GM19240 (cell line): ENCODE data around the gene THBS3.
A peak's percentile ranks its signal among the peaks of the same experiment; 100 is the strongest.
"Not testable (repeated sequence)": the region's sequence is repeated elsewhere in the genome, so short reads cannot be mapped to it uniquely, and the experiment has no call there.

Experiments used
- DNase-seq: peaks from one replicate; pipeline ENCODE4 v3.0.0; 2011; ENCODE audit warnings: low spot score; ENCODE audit not compliant: insufficient read length

THBS3 gene

DNA sequence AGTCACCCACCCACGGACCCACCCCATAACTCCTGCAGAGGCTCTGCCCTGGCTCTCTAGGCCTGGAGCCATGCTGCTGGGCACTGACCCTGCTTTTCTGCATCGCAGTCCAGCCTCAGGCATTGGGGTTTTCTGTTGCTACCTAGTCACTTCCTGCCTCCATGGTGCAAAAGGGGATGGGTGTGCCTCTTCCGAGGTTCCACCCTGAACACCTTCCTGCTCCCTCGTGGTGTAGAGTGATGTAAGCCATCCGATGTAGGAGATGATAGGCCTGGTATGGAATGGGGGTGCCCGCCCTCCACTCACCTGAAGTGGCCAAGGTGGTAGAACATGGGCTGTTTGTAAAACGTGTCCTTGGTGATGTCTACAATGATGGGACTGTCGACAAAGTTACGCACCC lies 27.7 kb upstream of the THBS3 start:
- DNase-seq, result not testable (repeated sequence)

DNA sequence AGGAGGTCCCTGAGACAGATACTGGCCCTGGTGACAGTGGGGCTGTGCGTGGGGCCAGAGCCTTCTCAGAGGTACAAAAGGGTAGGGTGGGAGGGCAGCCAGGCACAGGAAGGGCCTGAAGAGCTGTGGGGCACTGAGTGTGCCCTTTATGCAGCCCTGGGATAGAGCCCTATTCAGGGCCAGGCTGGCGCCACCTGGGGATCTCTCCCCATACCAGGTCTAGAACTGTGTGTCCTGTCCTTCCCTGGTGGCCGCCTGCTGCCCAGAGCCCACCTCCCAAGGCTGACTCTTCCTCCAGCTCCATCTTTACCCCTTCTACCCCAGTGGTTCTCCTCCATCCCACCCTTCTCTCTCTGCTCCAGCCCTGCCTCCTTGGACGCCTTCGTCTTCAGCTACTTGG lies 25.8 kb upstream of the THBS3 start:
- DNase-seq, result not testable (repeated sequence)

DNA sequence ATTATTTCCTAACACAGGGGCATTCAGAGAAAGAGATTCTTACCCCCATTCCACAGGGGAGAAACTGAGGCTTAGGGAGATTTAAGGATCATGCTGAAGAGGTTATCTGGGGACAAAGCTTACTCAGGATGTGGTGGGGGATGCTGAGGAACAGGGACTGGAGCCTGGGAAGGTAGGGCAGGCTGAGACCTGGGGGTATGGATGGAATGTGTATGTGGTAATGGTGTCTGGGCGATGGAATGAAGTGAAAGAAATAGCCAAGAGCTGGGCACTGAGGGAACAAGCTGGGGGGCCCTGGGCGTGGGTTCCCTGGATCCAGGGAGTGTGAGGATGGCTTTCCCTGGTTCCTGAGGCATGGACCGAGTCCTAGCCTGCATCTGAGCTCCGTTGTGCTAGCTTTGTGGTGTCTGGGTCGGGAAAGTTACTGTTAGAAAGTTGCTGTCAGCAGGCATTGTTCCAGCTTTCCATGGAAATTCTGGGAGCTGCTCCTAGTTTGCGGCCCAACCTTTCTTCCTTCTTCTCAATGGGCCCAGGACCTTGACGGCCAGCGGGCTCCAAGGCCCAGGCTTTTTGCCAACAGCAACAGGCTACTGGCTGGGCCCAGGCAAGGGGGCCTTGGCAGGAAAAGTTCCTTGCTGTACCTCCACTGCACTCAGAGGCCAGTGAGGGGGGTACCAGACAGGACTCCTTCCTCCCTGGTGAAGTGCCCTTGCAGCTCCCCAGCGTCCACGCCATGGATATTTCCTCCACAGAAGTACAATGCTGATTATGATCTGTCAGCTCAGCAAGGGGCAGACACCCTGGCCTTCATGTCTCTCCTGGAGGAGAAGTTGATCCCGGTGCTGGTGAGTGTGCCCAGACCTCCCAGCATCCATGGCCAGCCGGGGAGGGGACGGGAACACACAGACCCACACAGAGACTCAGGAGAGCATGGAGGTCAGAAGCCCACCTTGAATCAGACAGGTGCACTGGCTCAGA lies 24.6 kb upstream of the THBS3 start:
- DNase-seq, result not testable (repeated sequence)

DNA sequence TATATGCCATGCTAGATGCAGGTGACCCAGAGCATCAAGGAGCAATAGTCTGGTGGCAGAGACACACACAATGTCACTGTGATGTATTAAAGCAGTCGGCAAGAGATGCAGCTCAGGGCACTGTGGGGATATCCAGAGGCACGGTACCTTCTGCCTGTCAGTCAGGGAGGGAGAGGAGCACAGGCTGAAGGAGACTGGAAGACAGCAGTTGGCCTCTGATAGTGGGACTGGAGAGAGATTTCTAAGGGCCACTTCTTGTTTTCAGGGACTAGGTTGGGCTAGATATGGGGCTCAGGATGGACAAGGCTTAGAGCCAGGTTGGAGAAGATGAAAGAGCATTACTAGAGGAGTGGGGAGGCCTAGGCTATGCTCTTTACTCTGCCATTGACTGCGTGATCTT lies 23.6 kb upstream of the THBS3 start:
- not testable (repeated sequence) for DNase-seq

DNA sequence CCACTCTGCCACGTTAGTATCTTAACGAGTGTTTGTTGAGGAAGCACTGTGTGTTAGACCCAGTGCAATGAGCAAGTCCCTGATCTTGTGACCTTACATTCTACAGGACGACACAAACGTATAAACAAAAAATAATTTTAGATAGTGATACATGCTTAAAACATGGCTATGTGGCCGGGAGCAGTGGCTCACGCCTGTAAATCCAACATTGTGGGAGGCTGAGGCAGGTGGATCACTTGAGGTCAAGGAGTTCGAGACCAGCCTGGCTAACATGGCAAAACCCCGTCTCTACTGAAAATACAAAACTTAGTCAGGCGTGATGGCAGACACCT lies 20.4 kb upstream of the THBS3 start:
- no peak for DNase-seq

DNA sequence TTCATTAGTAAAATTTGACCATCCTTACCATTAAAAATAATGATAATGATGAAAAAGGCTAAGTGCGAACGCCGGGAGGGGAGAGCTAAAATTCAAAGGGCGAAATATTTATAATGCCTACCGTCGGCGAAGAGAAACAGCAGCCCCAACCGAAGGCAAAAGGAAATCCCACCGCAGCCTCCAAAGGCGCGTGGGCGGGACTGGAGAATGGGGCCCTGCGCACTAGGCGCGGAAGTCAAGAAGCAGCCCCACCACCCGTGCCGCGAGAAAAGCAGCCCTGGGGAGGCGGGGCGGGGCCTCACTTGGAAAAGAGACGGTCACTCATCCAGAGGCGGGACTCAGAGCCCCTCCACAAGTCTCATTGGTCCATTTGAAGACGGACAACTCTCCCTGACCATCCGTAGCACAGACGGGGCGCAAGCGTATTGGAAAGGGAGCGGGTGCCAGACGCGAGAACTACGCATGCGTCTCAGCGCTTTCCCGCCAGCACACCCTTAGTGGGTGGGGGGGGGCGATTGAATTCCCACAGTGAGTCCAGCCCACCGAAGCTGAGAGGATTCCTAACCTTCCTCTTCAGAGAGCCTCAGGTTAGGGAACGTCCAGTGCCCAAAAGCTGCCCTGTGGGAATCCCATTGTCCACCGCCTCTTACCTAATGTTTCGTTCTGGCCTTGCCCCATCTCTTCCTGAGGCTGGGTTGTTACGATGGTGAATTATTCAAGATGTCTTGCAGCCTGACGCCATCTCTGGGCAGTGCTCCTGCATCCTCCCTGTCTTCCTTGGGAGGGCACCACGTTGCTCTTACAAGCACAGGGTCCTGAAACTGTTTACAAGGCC lies 19.8 kb upstream of the THBS3 start:
- peak; percentile 100 for DNase-seq

DNA sequence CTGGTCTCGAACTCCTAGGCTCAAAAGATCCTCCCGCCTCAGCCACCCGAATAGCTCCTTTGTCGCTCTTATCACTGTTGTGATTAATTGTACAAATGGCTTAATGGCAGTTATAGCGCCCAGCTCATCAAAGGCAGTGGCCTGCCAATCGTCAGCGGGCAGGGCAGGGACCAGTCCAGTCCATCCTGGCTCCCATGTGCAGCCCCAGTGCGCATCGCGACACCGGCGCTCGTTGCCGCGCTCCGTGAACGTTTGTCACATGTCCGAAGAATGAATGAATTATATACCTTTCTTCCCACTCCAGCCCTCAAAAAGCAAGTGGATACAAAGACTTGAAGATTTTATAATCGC lies 19.2 kb upstream of the THBS3 start:
- DNase-seq, result no peak

DNA sequence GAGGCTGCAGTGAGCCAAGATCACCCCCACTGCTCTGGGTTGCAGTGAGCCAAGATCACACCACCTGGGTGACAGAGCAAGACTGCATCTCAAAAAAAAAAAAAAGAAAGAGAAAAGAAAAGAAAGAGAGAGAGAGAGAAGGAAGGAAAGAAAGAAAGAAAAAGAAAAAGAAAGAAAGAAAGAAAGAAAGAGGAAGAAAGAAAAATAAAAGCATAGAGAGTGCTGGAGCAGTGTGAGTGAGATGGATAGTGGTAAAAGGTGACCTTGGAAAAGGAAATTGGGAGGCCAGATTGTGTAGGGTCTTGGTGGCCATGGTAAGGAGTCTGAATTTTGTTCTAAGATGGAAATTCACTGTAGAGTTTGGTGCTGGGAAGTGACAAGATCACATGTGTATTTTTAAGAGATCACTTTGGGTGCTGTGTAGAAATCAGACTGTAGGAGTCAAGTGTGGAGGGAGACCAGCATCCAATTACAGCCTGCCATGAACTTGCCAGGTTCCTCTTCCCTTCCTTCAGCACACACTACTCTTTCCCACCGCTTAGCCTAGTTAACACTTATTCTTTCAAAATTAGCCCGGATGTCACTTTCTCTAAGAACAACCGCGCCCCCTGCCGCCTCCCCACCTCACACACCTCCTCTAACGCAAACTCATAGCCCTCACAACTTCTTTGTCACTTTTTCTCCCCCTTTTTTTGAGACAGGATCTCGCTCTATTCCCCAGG lies 18.7 kb upstream of the THBS3 start:
- DNase-seq, result peak; percentile 76

DNA sequence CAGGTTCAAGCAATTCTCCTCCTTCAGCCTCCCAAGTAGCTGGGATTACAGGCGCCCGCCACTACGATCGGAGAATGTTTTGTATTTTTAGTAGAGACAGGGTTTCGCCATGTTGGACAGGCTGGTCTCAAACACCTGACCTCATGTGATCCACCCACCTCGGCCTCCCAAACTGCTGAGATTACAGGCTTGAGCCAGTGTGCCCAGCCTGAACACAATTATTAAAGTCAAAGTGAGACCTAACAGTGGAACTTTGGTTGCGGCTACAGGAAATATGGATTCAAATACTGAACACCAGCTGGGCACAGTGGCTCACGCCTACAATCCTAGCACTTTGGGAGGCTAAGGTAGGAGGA lies 17.7 kb upstream of the THBS3 start:
- not testable (repeated sequence) for DNase-seq

DNA sequence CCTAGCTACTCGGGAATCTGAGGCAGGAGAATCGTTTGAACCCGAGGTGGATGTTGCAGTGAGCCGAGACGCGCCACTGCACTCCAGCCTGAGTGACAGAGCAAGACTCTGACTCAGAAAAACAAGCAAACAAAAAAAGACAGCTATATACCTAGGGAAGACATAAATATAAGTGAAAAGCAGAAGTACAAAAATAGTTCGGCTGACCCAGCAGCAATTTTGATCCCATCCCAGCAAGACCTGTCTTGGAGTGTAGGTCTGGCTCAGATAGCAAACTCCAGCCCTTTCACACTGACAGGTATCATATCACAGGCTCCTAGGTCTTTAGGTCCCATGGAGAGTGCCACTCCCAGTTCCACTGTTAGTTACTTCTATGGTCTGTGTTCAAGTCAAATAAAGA lies 15.3 kb upstream of the THBS3 start:
- no peak for DNase-seq

DNA sequence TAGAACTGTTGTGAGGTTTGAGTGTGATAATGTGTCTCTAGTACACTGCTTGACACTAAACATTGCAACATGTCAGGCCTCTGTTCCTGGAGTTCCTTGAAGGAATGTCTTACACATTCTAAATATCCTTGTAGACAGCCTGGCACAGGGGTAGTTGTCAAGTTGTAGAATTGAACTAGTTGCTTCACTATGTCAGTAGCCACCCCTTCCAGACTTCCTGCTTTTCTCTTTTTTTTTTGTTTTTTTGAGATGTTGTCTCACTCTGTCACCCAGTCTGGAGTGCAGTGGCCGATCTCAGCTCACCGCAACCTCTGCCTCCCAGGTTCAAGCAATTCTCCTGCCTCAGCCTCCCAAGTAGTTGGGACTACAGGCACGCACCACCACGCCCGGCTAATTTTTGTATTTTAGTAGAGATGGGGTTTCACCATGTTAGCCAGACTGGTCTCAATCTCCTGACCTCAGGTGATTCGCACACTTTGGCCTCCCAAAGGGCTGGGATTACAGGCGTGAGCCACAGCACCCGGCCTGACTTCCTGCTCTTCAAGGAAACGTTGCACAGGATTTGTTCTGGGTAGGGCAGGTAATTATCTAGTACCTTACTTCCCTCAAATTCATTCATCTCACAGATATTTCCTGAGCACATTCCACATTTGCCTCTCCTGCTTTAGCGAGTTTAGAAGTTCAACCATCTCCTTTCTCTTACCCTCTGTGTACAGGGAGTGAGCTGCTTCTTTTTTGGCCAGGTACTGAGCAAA lies 12.7 kb upstream of the THBS3 start:
- DNase-seq, result not testable (repeated sequence)

DNA sequence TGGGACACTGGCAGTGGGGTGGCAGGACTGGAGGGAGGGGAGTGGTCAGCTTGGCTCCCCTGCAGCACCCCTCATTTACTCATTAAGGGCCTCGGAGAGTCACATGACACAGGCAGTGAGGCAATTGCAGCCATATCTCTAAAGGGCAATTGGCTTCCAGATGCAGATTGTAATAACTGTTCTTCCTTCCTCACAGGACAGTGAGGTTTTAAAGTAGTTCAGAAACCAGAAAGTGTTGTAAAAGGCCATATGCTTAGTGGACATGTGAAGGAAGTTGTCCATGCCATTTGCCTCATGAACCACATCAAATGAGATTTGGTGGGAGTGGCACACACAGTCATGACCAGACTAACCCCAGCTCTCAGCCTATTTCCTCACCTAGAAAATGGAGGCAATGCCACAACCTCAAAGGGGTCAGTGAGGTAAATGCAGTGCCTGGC lies 11.9 kb upstream of the THBS3 start:
- no peak for DNase-seq

DNA sequence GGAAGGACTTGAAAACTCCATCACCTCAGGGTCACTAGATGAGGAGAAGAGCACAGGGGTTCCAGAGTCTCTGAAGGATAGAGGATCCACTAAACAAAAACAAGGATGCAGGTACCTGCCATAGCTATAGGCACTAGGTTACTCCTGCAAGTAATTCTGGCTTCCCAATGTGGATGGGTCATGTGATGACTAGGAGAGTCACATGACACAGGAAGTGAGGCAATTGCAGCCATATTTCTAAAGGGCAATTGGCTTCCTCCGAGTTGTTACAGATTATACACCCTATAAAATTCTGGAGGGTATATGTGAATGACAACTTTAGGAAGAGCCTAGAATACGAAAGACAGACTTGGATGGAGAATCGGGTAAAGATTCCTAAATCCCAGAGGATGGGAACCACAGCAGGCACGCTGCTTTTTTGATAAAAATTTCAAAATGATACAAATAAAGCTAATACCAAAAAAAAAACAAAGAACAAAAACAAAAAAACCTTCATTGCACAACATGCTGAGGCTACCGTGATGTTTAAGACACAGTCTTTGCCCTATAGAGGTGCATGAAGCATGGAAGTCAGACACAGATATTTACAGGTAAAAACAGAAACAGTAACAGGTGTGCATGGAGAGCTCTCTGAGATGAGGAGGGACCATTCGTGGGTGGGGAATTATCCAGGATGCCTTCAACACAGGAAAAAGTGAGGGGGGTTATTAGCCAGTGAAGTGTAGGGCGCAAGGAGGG lies 11.3 kb upstream of the THBS3 start:
- no peak for DNase-seq

DNA sequence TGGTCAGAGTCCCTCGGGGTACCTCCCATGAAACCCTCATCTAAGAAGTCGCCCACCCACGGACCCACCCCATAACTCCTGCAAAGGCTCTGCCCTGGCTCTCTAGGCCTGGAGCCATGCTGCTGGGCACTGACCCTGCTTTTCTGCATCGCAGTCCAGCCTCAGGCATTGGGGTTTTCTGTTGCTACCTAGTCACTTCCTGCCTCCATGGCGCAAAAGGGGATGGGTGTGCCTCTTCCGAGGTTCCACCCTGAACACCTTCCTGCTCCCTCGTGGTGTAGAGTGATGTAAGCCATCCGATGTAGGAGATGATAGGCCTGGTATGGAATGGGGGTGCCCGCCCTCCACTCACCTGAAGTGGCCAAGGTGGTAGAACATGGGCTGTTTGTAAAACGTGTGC lies 7.0 kb upstream of the THBS3 start:
- not testable (repeated sequence) for DNase-seq

DNA sequence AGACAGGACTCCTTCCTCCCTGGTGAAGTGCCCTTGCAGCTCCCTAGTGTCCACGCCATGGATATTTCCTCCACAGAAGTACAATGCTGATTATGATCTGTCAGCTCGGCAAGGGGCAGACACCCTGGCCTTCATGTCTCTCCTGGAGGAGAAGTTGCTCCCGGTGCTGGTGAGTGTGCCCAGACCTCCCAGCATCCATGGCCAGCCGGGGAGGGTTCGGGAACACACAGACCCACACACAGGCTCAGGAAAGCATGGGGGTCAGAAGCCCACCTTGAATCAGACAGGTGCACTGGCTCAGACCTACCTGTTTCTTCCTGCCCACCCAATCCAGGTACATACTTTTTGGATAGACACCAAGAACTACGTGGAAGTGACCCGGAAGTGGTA lies 4.3 kb upstream of the THBS3 start:
- DNase-seq, result not testable (repeated sequence)

DNA sequence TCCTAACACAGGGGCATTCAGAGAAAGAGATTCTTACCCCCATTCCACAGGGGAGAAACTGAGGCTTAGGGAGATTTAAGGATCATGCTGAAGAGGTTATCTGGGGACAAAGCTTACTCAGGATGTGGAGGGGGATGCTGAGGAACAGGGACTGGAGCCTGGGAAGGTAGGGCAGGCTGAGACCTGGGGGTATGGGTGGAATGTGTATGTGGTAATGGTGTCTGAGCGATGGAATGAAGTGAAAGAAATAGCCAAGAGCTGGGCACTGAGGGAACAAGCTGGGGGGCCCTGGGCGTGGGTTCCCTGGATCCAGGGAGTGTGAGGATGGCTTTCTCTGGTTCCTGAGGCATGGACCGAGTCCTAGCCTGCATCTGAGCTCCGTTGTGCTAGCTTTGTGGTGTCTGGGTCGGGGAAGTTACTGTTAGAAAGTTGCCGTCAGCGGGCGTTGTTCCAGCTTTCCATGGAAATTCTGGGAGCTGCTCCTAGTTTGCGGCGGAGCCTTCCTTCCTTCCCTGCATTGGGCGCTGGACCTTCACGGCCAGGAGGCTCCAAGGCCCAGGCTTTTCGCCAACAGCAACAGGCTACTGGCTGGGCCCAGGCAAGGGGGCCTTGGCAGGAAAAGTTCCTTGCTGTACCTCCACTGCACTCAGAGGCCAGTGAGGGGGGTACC lies 3.8 kb upstream of the THBS3 start:
- DNase-seq, result not testable (repeated sequence)

DNA sequence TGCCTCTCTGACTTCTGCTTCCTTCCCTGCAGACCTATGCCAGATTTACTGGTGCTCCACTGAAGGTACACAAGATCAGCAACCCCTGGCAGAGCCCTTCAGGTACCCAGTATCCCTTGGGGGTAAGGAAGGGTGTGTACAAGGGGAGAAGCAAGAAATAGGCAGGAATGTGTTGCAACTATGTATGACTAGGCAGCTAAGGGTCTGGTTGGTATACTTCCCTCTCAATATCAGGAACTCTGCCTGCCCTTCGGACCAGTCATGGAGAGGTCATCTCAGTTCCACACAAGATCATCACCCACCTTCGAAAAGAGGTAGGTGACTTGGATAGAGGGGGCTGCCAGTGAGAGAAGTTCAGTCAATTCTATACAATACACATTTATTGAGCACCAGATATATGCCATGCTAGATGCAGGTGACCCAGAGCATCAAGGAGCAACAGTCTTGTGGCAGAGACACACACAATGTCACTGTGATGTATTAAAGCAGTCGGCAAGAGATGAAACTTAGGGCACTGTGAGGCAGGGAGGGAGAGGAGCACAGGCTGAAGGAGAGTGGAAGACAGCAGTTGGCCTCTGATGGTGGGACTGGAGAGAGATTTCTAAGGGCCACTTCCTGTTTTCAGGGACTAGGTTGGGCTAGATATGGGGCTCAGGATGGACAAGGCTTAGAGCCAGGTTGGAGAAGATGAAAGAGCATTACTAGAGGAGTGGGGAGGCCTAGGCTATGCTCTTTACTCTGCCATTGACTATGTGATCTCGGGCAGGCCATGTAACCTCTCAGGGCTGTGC lies 2.8 kb upstream of the THBS3 start:
- DNase-seq, result no peak

DNA sequence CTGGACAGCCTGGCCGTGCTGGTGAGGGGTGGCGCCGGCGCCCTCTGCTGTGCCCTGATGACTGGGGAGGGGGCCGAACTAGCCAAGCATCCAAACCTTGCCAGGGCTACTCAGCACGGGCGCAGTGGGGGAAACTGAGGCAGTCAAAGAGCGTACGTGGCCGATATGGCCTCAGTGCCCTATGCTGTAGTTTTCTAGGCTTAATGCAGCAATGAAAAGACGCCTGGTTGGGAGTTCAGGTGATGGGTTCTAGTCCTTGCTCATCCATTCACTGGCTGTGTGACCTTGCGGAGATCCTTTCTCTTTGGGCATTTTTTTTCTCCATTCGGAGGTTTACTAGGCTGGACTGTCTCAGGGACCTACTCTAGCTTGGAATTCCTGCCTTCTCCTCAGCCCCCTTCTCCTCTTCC lies 1.6 kb upstream of the THBS3 start:
- DNase-seq, result no peak
